NCI-H2227 (cell line): ENCODE results near the gene KLRG1.

Source experiments
- DNase-seq: peaks from one replicate; lab custom pipeline; 2025; ENCODE audit not compliant: unreplicated experiment; lab: John Stamatoyannopoulos, UW

The KLRG1 gene

GRCh38 chr12:8989413-8989812 is at the start of gene KLRG1:
Gene KLRG1, plus strand, starts transcription at chr12:8989546. Its CDS starts 90 bp downstream, at chr12:8989636.
- DNase-seq = no peak

GRCh38 chr12:8941691-8942478 is 47.5 kb upstream of the KLRG1 start:
- no peak for DNase-seq

- no peak for DNase-seq
These were observed 45.7 kb upstream of the KLRG1 start for GRCh38 chr12:8943565-8944186.

GRCh38 chr12:8946733-8947132 is 42.6 kb upstream of the KLRG1 start:
- DNase-seq = no peak

- DNase-seq = no peak
These were observed 41.6 kb upstream of the KLRG1 start for GRCh38 chr12:8947737-8948136.

GRCh38 chr12:8948701-8949341 is 40.5 kb upstream of the KLRG1 start:
- peak; percentile 16 for DNase-seq

GRCh38 chr12:8949342-8950220 is 39.8 kb upstream of the KLRG1 start, which contains the start of gene M6PR:
Gene M6PR, minus strand, starts transcription at chr12:8949645. Its CDS starts 3,241 bp downstream, at chr12:8946404.
- DNase-seq = peak; percentile 95

- DNase-seq = no peak
These were observed 39.2 kb upstream of the KLRG1 start for GRCh38 chr12:8950221-8950527.

GRCh38 chr12:8950702-8951478 is 38.5 kb upstream of the KLRG1 start:
- no peak for DNase-seq

- no peak for DNase-seq
These were observed 37.6 kb upstream of the KLRG1 start for GRCh38 chr12:8951744-8952143.

GRCh38 chr12:8953773-8954402 is 35.5 kb upstream of the KLRG1 start:
- DNase-seq = no peak

- DNase-seq = no peak
These were observed 33.3 kb upstream of the KLRG1 start for GRCh38 chr12:8956073-8956472.

GRCh38 chr12:8956772-8957171 is 32.6 kb upstream of the KLRG1 start:
- no peak for DNase-seq

GRCh38 chr12:8957561-8957960 is 31.8 kb upstream of the KLRG1 start:
- no peak for DNase-seq

GRCh38 chr12:8958066-8958465 is 31.3 kb upstream of the KLRG1 start:
- no peak for DNase-seq

- no peak for DNase-seq
These were observed 29.2 kb upstream of the KLRG1 start for GRCh38 chr12:8960176-8960575.

- no peak for DNase-seq
These were observed 20.6 kb upstream of the KLRG1 start for GRCh38 chr12:8968761-8969160.

- DNase-seq = no peak
These were observed 19.4 kb upstream of the KLRG1 start for GRCh38 chr12:8969861-8970411.

GRCh38 chr12:8970432-8970831 is 18.9 kb upstream of the KLRG1 start:
- DNase-seq = no peak

- no peak for DNase-seq
These were observed 9.2 kb upstream of the KLRG1 start for GRCh38 chr12:8980137-8980536.
